ENCODE data around the gene CALU.

Gene CALU

GRCh38 chr7:128726059-128726736 lies 13.0 kb upstream of the CALU start:
- Histone ChIP-seq H3K27me3 (no peaks in the 10 kb centered on the region), H3K36me3 (no peaks in the 10 kb centered on the region), H3K9me3 (no peaks in the 10 kb centered on the region), H3K4me1 (no peaks in the 10 kb centered on the region; the same call in 1 of the 2 replicates), H3K4me3 (ENCODE audit: low read depth, low read length) (no peak overlapping the region)
- TF ChIP-seq CTCF (IDR thresholded peaks at IDR 0.05; ENCODE audit: low read depth, low read length), result no peak
- DNase-seq, result no peak

GRCh38 chr7:128726737-128727072 lies 12.5 kb upstream of the CALU start:
- Histone ChIP-seq H3K36me3 (no peaks in the 10 kb centered on the region), H3K4me3 (ENCODE audit: low read depth, low read length) (no peak overlapping the region), H3K9me3 (no peaks in the 10 kb centered on the region), H3K27me3 (no peaks in the 10 kb centered on the region), H3K4me1 (no peaks in the 10 kb centered on the region; the same call in 1 of the 2 replicates)
- TF ChIP-seq CTCF (IDR thresholded peaks at IDR 0.05; ENCODE audit: low read depth, low read length), result no peak
- DNase-seq, result no peak

GRCh38 chr7:128727239-128727638 lies 11.9 kb upstream of the CALU start:
- no peak for DNase-seq

GRCh38 chr7:128728598-128728997 lies 10.6 kb upstream of the CALU start:
- no peak for DNase-seq
- H3K27me3 ChIP-seq, result no peaks in the 10 kb centered on the region
- no peak for TF ChIP-seq CTCF (IDR thresholded peaks at IDR 0.05; ENCODE audit: low read depth, low read length)
- no peaks in the 10 kb centered on the region for H3K36me3 ChIP-seq
- peaks cover 3% of the 10 kb centered on the region for H3K4me1 ChIP-seq
- H3K4me3 ChIP-seq (ENCODE audit: low read depth, low read length), result no peak overlapping the region
- no peaks in the 10 kb centered on the region for H3K9me3 ChIP-seq

More at GRCh38 chr7:128727239-128727638, 11.9 kb upstream of the CALU start:
- Histone ChIP-seq H3K4me1 (no peaks in the 10 kb centered on the region), H3K36me3 (no peaks in the 10 kb centered on the region), H3K27me3 (no peaks in the 10 kb centered on the region), H3K9me3 (no peaks in the 10 kb centered on the region), H3K4me3 (ENCODE audit: low read depth, low read length) (no peak overlapping the region)
- no peak for TF ChIP-seq CTCF (IDR thresholded peaks at IDR 0.05; ENCODE audit: low read depth, low read length)

GRCh38 chr7:128729494-128729893 lies 9.7 kb upstream of the CALU start:
- no peaks in the 10 kb centered on the region for H3K36me3 ChIP-seq
- H3K4me3 ChIP-seq (ENCODE audit: low read depth, low read length), result no peak overlapping the region

More at GRCh38 chr7:128729494-128729893, 9.7 kb upstream of the CALU start:
- peaks cover 3% of the 10 kb centered on the region for H3K4me1 ChIP-seq
- TF ChIP-seq CTCF (IDR thresholded peaks at IDR 0.05; ENCODE audit: low read depth, low read length), result no peak
- DNase-seq, result no peak
- no peaks in the 10 kb centered on the region for H3K27me3 ChIP-seq
- H3K9me3 ChIP-seq, result no peaks in the 10 kb centered on the region
